ENCODE data around the gene FTH1. TPM values are rescaled to one million over a fixed set of nuclear protein-coding genes. Genes with fewer than 3 reads are reported as not detected.
A peak's percentile ranks its signal among the peaks of the same experiment; 100 is the strongest.

Gene FTH1
- total RNA-seq, 2 donors from 2014 or later, result 2,226 to 2,809 TPM

GRCh38 chr11:61962213-61963015 lies 5.0 kb downstream of the FTH1 start:
- Mint-ChIP-seq H3K27ac (peak overlapping the region; percentile 22), H3K4me3 (no peak overlapping the region), H3K27me3 (ENCODE audit: insufficient read depth) (no peaks in the 10 kb centered on the region), H3K9me3 (no peaks in the 10 kb centered on the region), H3K36me3 (ENCODE audit: low read depth) (peaks cover 37% of the 10 kb centered on the region), H3K4me1 (peaks cover 8% of the 10 kb centered on the region)
- Histone ChIP-seq H3K9ac (ENCODE audit: extremely low read depth, low read length, poor library complexity, severe bottlenecking) (no peak overlapping the region), H3K27me3 (ENCODE audit: control insufficient read depth, insufficient read depth, low read length, poor library complexity, severe bottlenecking) (no peaks in the 10 kb centered on the region), H3K4me3 (ENCODE audit: low read length) (no peak overlapping the region), H3K9me3 (ENCODE audit: control insufficient read depth, low read length) (no peaks in the 10 kb centered on the region), H3K36me3 (ENCODE audit: control insufficient read depth, insufficient read depth, low read length) (peaks cover 34% of the 10 kb centered on the region), H3K27ac (ENCODE audit: low read depth, low read length) (no peak overlapping the region), H3K4me1 (ENCODE audit: control insufficient read depth, insufficient read depth, low read length) (no peaks in the 10 kb centered on the region)
- TF ChIP-seq CTCF (conservative IDR thresholded peaks at IDR 0.05), result no peak
- peak; percentile 57 for DNase-seq
- WGBS, 2 experiments (ENCODE audit: insufficient coverage in 1 of 2, insufficient read length in 1 of 2), result 91 to 96% methylated on average over 9 to 12 of the region's 12 CpGs

- Histone ChIP-seq H3K9me3 (ENCODE audit: control insufficient read depth, low read length) (no peaks in the 10 kb centered on the region), H3K4me3 (ENCODE audit: low read length) (no peak overlapping the region), H3K4me1 (ENCODE audit: control insufficient read depth, insufficient read depth, low read length) (no peaks in the 10 kb centered on the region), H3K36me3 (ENCODE audit: control insufficient read depth, insufficient read depth, low read length) (peaks cover 34% of the 10 kb centered on the region), H3K27ac (ENCODE audit: low read depth, low read length) (no peak overlapping the region), H3K27me3 (ENCODE audit: control insufficient read depth, insufficient read depth, low read length, poor library complexity, severe bottlenecking) (peaks cover 7% of the 10 kb centered on the region), H3K9ac (ENCODE audit: extremely low read depth, low read length, poor library complexity, severe bottlenecking) (no peak overlapping the region)
- peaks cover 8% of the 10 kb centered on the region for H3K4me1 Mint-ChIP-seq
- no peak for TF ChIP-seq CTCF (conservative IDR thresholded peaks at IDR 0.05)
- peak overlapping the region; percentile 1 for H3K27ac Mint-ChIP-seq
- H3K9me3 Mint-ChIP-seq, result no peaks in the 10 kb centered on the region
- 95 to 100% methylated on average over 3 to 8 of the region's 8 CpGs for WGBS, 2 experiments (ENCODE audit: insufficient coverage in 1 of 2, insufficient read length in 1 of 2)
- no peak overlapping the region for H3K4me3 Mint-ChIP-seq
- DNase-seq, result peak; percentile 54
- H3K36me3 Mint-ChIP-seq (ENCODE audit: low read depth), result peaks cover 36% of the 10 kb centered on the region
- H3K27me3 Mint-ChIP-seq (ENCODE audit: insufficient read depth), result peaks cover 4% of the 10 kb centered on the region
These were observed 5.7 kb downstream of the FTH1 start for GRCh38 chr11:61961570-61962212.

GRCh38 chr11:61960532-61960931 lies 6.9 kb downstream of the FTH1 start:
- Histone ChIP-seq H3K4me1 (ENCODE audit: control insufficient read depth, insufficient read depth, low read length) (no peaks in the 10 kb centered on the region), H3K27me3 (ENCODE audit: control insufficient read depth, insufficient read depth, low read length, poor library complexity, severe bottlenecking) (peaks cover 19% of the 10 kb centered on the region), H3K9me3 (ENCODE audit: control insufficient read depth, low read length) (no peaks in the 10 kb centered on the region), H3K27ac (ENCODE audit: low read depth, low read length) (no peak overlapping the region), H3K9ac (ENCODE audit: extremely low read depth, low read length, poor library complexity, severe bottlenecking) (no peak overlapping the region), H3K36me3 (ENCODE audit: control insufficient read depth, insufficient read depth, low read length) (peaks cover 25% of the 10 kb centered on the region), H3K4me3 (ENCODE audit: low read length) (no peak overlapping the region)
- H3K4me3 Mint-ChIP-seq, result no peak overlapping the region
- 91 to 100% methylated on average over 2 to 3 of the region's 3 CpGs for WGBS, 2 experiments (ENCODE audit: insufficient coverage in 1 of 2, insufficient read length in 1 of 2)
- no peaks in the 10 kb centered on the region for H3K9me3 Mint-ChIP-seq
- peaks cover 8% of the 10 kb centered on the region for H3K4me1 Mint-ChIP-seq
- peak; percentile 32 for DNase-seq
- H3K27me3 Mint-ChIP-seq (ENCODE audit: insufficient read depth), result peaks cover 15% of the 10 kb centered on the region
- H3K27ac Mint-ChIP-seq, result no peak overlapping the region
- H3K36me3 Mint-ChIP-seq (ENCODE audit: low read depth), result peaks cover 24% of the 10 kb centered on the region
- TF ChIP-seq CTCF (conservative IDR thresholded peaks at IDR 0.05), result no peak

Measured in endodermal cell (in vitro differentiated cells).